ENCODE results near the gene ACAD8.

GRCh38 chr11:134266440-134266839 lies 13.1 kb downstream of the ACAD8 start:
- TF ChIP-seq CTCF (IDR thresholded peaks at IDR 0.05), result no peak
- TF ChIP-seq POLR2A (IDR thresholded peaks at IDR 0.05), result no peak
